Transverse colon (tissue), 3 donors: ENCODE results near the gene CFAP53.

Experiments
- CTCF ChIP-seq, 5 experiments: fragments of 200-600 bp in 3 of 5; fragments of 450-650 bp in 2 of 5; sonication (generic) in 3 of 5; IDR thresholded peaks; 1 replicate in 2 of 5; 2 replicates in 3 of 5; pipeline ENCODE4 v1.5.1; 2016 to 2017; ENCODE audit warnings: antibody characterized with exemption in 5 of 5, inconsistent platforms in 3 of 5, mild to moderate bottlenecking in 2 of 5, moderate library complexity in 1 of 5
- POLR2A ChIP-seq: fragments of 450-650 bp; IDR thresholded peaks from one replicate; pipeline ENCODE4 v1.6.1; 2016; ENCODE audit warnings: antibody characterized with exemption, mild to moderate bottlenecking, moderate library complexity

- TF ChIP-seq CTCF (IDR thresholded peaks at IDR 0.05) = no peak
- TF ChIP-seq POLR2A = no peak
Measured at GRCh38 chr18:50209311-50209710, 57.0 kb downstream of the CFAP53 start.
